KBM-7 (cell line): ENCODE data around the gene C1orf105.
A peak's percentile ranks its signal among the peaks of the same experiment; 100 is the strongest.
"Not testable (repeated sequence)": the region's sequence is repeated elsewhere in the genome, so short reads cannot be mapped to it uniquely, and the experiment has no call there.

ENCODE experiments used
- DNase-seq: peaks from one replicate; pipeline ENCODE4 v3.0.0-alpha.2; 2015
- in situ Hi-C: fragments of 300-500 bp; cut with MboI; formaldehyde crosslinking; loops from 2 replicates; pipeline ENCODE4 v1.14.3; 2020; ENCODE audit warnings: low sequenced_read_pairs, low pct_unique_long_range_greater_than_20kb, mixed read lengths

The C1orf105 gene

GRCh38 chr1:172420385-172420784, at the start of gene C1orf105:
TSS of gene C1orf105 (plus strand) at chr1:172420685. CDS start at chr1:172420886, 201 bp downstream.
- in situ Hi-C loops, result no loop called here
- DNase-seq, result no peak

GRCh38 chr1:172371646-172372045, 48.8 kb upstream of the C1orf105 start:
- DNase-seq, in situ Hi-C loops: not testable (repeated sequence)

GRCh38 chr1:172373864-172374263, 46.6 kb upstream of the C1orf105 start:
- no peak for DNase-seq
- in situ Hi-C loops, result no loop called here

- in situ Hi-C loops, result no loop called here
- DNase-seq, result no peak
Observed at GRCh38 chr1:172375211-172375631, 45.3 kb upstream of the C1orf105 start.

- in situ Hi-C loops, result no loop called here
- peak; percentile 16 for DNase-seq
Observed at GRCh38 chr1:172376431-172376830, 44.1 kb upstream of the C1orf105 start.

GRCh38 chr1:172377565-172377964, 42.9 kb upstream of the C1orf105 start:
- in situ Hi-C loops, result no loop called here
- no peak for DNase-seq

- no peak for DNase-seq
- in situ Hi-C loops, result no loop called here
Observed at GRCh38 chr1:172378109-172378760, 42.2 kb upstream of the C1orf105 start.

- peak; percentile 48 for DNase-seq
- in situ Hi-C loops, result no loop called here
Observed at GRCh38 chr1:172380441-172381244, 39.8 kb upstream of the C1orf105 start.

- in situ Hi-C loops, result no loop called here
- no peak for DNase-seq
Observed at GRCh38 chr1:172381946-172382345, 38.5 kb upstream of the C1orf105 start.

- in situ Hi-C loops, result no loop called here
- DNase-seq, result no peak
Observed at GRCh38 chr1:172382406-172382805, 38.1 kb upstream of the C1orf105 start.

- in situ Hi-C loops, result no loop called here
- DNase-seq, result no peak
Observed at GRCh38 chr1:172382990-172383389, 37.5 kb upstream of the C1orf105 start.

- DNase-seq, result no peak
- in situ Hi-C loops, result no loop called here
Observed at GRCh38 chr1:172383536-172383935, 36.9 kb upstream of the C1orf105 start.

- no peak for DNase-seq
- in situ Hi-C loops, result no loop called here
Observed at GRCh38 chr1:172384656-172385055, 35.8 kb upstream of the C1orf105 start.

- DNase-seq, result no peak
- in situ Hi-C loops, result no loop called here
Observed at GRCh38 chr1:172386046-172386445, 34.4 kb upstream of the C1orf105 start.

GRCh38 chr1:172388490-172388889, 32.0 kb upstream of the C1orf105 start:
- DNase-seq, result no peak
- in situ Hi-C loops, result no loop called here

- no peak for DNase-seq
- in situ Hi-C loops, result no loop called here
Observed at GRCh38 chr1:172390301-172390682, 30.2 kb upstream of the C1orf105 start.

- no peak for DNase-seq
Observed at GRCh38 chr1:172390683-172391551, 29.6 kb upstream of the C1orf105 start.

GRCh38 chr1:172391976-172392375, 28.5 kb upstream of the C1orf105 start:
- in situ Hi-C loops, result no loop called here

More at GRCh38 chr1:172390683-172391551, 29.6 kb upstream of the C1orf105 start:
- in situ Hi-C loops, result no loop called here

GRCh38 chr1:172393354-172393753, 27.1 kb upstream of the C1orf105 start:
- in situ Hi-C loops, result no loop called here
- DNase-seq, result peak; percentile 29

More at GRCh38 chr1:172391976-172392375, 28.5 kb upstream of the C1orf105 start:
- no peak for DNase-seq
